ENCODE measurements around the gene MYPN.
"Not testable (repeated sequence)": the region's sequence is repeated elsewhere in the genome, so short reads cannot be mapped to it uniquely, and the experiment has no call there.

The MYPN gene

GRCh38 chr10:68242051-68242450 lies 132.8 kb downstream of the MYPN start:
- no peaks in the 10 kb centered on the region for H3K9me3 ChIP-seq
- H3K36me3 ChIP-seq, result no peaks in the 10 kb centered on the region
- no peaks in the 10 kb centered on the region for H3K27me3 ChIP-seq
- no peaks in the 10 kb centered on the region for H3K4me1 ChIP-seq
- no peak for TF ChIP-seq CTCF (IDR thresholded peaks at IDR 0.05; ENCODE audit: low read depth, low read length)
- H3K4me3 ChIP-seq (ENCODE audit: low read depth, low read length), result no peak overlapping the region
- no peak for DNase-seq

GRCh38 chr10:68246397-68246796 lies 137.1 kb downstream of the MYPN start:
- peaks cover 12% of the 10 kb centered on the region for H3K4me1 ChIP-seq
- not testable (repeated sequence) for H3K27me3 ChIP-seq; H3K36me3 ChIP-seq; H3K4me3 ChIP-seq (ENCODE audit: low read depth, low read length); DNase-seq; H3K9me3 ChIP-seq

DNA sequence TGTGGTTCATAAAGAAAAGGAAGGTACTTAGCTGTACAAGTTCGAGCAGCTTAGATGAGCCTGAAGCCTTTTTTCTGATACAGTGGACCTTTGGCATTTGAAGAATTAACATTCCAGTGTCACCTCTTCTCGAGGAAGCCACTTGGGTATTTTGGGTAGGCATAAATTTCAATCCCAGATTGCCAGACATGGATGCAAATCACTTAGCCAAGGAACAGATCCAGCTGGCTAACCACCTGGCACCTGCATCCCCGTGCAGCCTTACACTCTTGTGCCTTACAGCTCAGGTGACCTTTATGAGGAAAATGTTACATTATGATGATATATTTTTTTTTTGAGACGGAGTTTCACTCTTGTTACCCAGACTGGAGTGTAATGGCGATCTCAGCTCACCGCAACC lies 138.6 kb downstream of the MYPN start:
- Histone ChIP-seq H3K4me1 (peaks cover 24% of the 10 kb centered on the region), H3K27me3 (no peaks in the 10 kb centered on the region), H3K4me3 (ENCODE audit: low read depth, low read length) (no peak overlapping the region), H3K9me3 (no peaks in the 10 kb centered on the region), H3K36me3 (no peaks in the 10 kb centered on the region)
- DNase-seq, result no peak
- TF ChIP-seq CTCF (IDR thresholded peaks at IDR 0.05; ENCODE audit: low read depth, low read length), result no peak

DNA sequence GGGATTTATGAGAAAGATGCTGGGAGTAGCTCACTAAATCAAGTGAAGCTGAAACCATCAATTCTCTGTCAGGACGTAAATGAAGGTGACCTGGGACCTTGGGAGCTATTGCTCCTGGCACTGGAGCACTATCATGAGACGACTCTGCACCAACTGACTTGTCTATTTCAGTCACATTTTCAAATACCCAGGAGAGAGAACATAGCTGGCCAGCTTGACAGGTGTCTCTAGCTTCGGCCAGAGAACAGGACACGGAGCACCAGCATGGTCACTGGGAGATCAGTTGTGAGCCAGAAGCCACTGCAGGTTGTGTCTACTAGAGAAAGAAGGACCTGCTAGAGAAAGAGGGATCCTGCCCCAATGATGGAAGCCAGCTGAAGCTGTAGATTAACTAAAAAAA lies 140.0 kb downstream of the MYPN start:
- TF ChIP-seq CTCF (IDR thresholded peaks at IDR 0.05; ENCODE audit: low read depth, low read length), result no peak
- no peak overlapping the region for H3K4me3 ChIP-seq (ENCODE audit: low read depth, low read length)
- H3K4me1 ChIP-seq, result peaks cover 30% of the 10 kb centered on the region
- no peaks in the 10 kb centered on the region for H3K9me3 ChIP-seq
- no peaks in the 10 kb centered on the region for H3K27me3 ChIP-seq
- H3K36me3 ChIP-seq, result no peaks in the 10 kb centered on the region
- no peak for DNase-seq

DNA sequence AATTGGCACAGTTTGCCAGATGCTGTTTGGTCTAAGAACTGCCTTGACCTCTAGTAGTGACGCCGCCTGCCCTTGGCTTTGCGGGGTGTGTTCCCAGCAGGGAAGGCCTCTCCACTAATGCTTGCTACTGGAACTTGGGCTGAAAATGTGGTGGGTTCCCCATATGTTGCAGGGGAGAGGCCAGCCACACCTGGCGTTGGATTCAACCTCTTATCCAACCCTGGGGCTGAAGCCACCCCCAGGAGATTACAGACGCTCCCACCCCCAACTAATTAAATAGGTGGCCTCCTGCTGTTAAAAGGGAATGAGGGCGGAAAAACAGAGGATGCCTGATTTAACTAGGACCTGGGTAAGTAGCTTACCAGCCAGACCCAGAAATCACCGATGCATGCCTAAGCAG lies 141.9 kb downstream of the MYPN start:
- H3K4me1 ChIP-seq, result peaks cover 30% of the 10 kb centered on the region
- H3K9me3 ChIP-seq, result no peaks in the 10 kb centered on the region
- no peak for TF ChIP-seq CTCF (IDR thresholded peaks at IDR 0.05; ENCODE audit: low read depth, low read length)
- H3K4me3 ChIP-seq (ENCODE audit: low read depth, low read length), result no peak overlapping the region; the same call in 1 of the 2 replicates
- no peaks in the 10 kb centered on the region for H3K27me3 ChIP-seq
- peak; percentile 62 for DNase-seq
- H3K36me3 ChIP-seq, result no peaks in the 10 kb centered on the region

- Histone ChIP-seq H3K36me3 (no peaks in the 10 kb centered on the region), H3K27me3 (no peaks in the 10 kb centered on the region), H3K4me1 (peaks cover 30% of the 10 kb centered on the region), H3K9me3 (no peaks in the 10 kb centered on the region), H3K4me3 (ENCODE audit: low read depth, low read length) (no peak overlapping the region; the same call in 1 of the 2 replicates)
- no peak for DNase-seq
- TF ChIP-seq CTCF (IDR thresholded peaks at IDR 0.05; ENCODE audit: low read depth, low read length), result no peak
Measured at GRCh38 chr10:68251625-68252495, 142.6 kb downstream of the MYPN start.
